SK-N-MC (cell line): ENCODE measurements around the gene ARMC6.
A peak's percentile ranks its signal among the peaks of the same experiment; 100 is the strongest.

Source experiments
- DNase-seq: peaks from one replicate; pipeline ENCODE4 v3.0.0-alpha.2; 2011; ENCODE audit warnings: low read depth, low spot score
- H3K27ac ChIP-seq: fragments of 200-600 bp; sonication (generic); 2 replicates; pipeline ENCODE4 v1.5.1; 2016; ENCODE audit warnings: mixed run types
- H3K36me3 ChIP-seq: fragments of 200-600 bp; sonication (generic); 2 replicates; pipeline ENCODE4 v1.6.1; 2017; ENCODE audit warnings: antibody characterized with exemption, low read length, mixed read lengths; ENCODE audit not compliant: insufficient read depth
- H3K4me3 ChIP-seq: fragments of 200-600 bp; sonication (generic); 2 replicates; pipeline ENCODE4 v1.5.1; 2016
- H3K9ac ChIP-seq: fragments of 200-600 bp; sonication (generic); 2 replicates; pipeline ENCODE4 v1.8.0; 2017; ENCODE audit warnings: mixed run types, mixed read lengths; ENCODE audit not compliant: insufficient read length
- H3K9me3 ChIP-seq: fragments of 200-600 bp; sonication (generic); 2 replicates; pipeline ENCODE4 v1.6.1; 2017; ENCODE audit warnings: low read depth, mild to moderate bottlenecking, antibody characterized with exemption, low read length, moderate library complexity, mixed read lengths
- EZH2 ChIP-seq: fragments of 200-600 bp; sonication (generic); IDR thresholded peaks from one replicate; pipeline ENCODE4 v1.6.1; 2017; ENCODE audit warnings: antibody characterized with exemption
- FOXP2 ChIP-seq: optimal IDR thresholded peaks from 2 replicates; pipeline ENCODE3; 2011; ENCODE audit warnings: mild to moderate bottlenecking, moderate library complexity; ENCODE audit not compliant: insufficient read depth; ENCODE audit errors: extremely low read length, control extremely low read depth
- POLR2AphosphoS5 ChIP-seq: IDR thresholded peaks from 2 replicates; pipeline ENCODE4 v1.6.1; 2012; ENCODE audit warnings: mild to moderate bottlenecking, low read depth, low read length, borderline replicate concordance

Gene ARMC6

DNA sequence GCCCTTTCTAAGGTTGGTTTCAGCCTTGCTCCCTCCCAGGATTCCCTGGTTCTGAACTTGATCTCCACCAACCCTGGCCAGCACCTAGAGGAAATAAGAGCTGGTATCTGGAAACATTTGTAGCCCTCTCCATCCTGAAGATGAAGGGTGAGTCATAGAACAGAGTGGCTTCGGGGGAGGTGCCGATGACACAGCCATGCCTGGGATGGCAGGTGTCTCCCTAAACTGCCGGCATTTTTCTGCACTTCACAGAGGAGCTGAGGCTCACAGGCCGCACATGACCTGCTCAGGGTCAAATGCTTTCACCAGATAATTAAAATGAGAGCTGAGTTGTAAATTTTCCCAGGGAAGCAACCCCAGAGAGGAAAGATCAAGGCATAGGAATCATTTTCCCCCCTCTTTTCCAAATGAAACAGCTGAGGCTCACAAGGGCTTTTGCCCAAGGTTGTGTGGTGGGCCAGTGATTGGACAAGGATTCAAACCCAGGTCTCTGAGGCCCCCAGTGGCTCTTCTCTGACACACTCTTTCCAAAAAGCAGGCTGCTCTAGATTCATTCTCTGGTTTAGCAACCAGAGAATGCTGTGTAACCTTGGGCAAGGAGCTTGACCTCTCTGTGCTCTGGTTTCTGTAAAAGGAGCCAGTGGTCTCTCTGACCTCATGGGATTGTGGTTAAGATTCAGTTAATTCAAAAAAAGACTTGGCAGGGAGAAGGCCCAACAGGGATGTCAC, 29.2 kb downstream of the ARMC6 start:
- no peaks in the 10 kb centered on the region for H3K9me3 ChIP-seq
- H3K36me3 ChIP-seq, result peaks cover 8% of the 10 kb centered on the region; the same call in 1 of the 2 replicates
- no peak for TF ChIP-seq POLR2AphosphoS5
- TF ChIP-seq EZH2, result no peak
- TF ChIP-seq FOXP2, result no peak
- peak overlapping the region; percentile 45 for H3K9ac ChIP-seq
- H3K27ac ChIP-seq, result peak overlapping the region; percentile 38; the same call in 1 of the 2 replicates
- no peak for DNase-seq
- H3K4me3 ChIP-seq, result peak overlapping the region; percentile 75

DNA sequence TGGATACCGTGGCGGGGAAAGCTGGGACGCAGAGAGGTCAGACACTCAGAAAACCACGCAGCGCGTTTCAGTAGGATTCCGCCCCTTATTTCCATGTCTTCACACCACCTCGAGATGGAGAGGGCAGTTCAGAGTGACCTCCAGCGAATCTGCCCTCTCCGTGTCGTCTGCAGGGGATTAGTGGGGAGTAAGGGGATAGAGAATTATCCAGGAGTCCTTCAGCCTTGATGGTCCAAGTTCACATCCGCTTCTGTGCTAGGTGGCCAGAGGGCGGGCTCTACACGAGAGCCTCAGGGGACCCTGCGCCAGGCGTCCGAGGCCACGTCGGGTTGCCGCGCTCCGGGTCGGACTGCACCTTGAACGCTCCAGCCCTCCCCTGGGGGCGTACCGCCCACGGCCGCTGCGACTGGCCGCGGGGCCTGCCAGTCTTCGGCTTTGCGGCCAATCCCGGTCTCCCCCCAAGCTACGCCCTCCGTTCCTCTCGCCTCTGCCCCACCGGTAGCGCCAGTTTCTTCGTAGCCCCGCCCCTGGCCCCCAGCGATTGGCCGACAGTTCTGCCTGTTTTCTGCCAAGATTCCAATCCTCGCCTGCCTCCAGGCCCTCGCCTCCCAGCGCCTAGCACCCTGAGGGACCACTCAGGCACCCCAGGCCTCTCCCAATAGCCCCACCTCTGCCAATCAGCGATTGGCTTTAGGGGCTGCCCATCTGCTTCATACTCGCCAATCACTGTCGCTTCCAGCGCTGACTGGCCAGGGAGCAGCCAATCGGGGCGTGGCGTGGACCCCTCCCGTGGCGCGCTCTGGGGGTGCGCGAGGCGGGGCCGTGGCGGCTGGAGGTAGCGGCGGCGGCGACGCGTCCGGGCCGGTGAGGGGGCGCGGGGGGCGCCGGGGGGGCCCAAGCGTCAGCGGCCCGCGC, 30.0 kb downstream of the ARMC6 start, which contains the start of gene SLC25A42:
TSS of gene SLC25A42 (plus strand) at position 812 of the 915 bp plus-strand sequence. CDS start 32,131 bp downstream, outside the sequence.
- TF ChIP-seq EZH2 (no peak), POLR2AphosphoS5 (peak; percentile 65), FOXP2 (peak; percentile 14)
- DNase-seq, result peak; percentile 98
- Histone ChIP-seq H3K4me3 (peak within 1 kb of the TSS; percentile 75), H3K9ac (peak within 1 kb of the TSS; percentile 74), H3K9me3 (no peaks in the 10 kb centered on the region), H3K36me3 (peaks cover 2% of the 10 kb centered on the region; the same call in 1 of the 2 replicates), H3K27ac (peak within 1 kb of the TSS; percentile 38; the same call in 1 of the 2 replicates)

DNA sequence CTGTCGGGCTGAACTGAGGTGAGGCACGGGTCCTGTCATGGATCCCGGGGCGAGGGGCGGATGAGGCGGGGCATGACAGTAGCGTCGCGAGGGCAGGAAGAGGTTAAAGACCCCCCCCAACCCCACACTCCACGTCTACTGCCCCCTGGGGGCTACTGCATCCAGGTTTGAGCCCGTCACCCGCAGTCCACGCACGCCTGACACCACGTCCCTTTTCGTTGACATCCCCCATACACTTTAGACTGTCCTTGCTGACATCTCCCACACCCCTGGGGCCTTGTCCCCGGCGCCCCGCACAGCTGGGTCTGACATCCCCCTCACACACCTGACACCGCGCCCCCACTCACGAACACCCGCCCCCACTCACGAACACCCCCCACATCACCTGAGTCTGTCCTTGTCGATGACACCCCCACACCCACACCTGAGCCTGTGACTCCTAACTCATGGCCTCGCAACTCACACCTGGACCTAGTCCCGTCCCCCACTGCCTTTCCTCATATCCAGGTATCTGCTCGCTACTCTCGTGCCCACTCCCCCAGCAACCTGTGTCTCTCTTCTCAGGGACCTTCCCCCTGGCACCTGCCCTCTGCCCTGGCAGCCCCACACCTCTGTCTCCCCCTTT, 30.8 kb downstream of the ARMC6 start:
- H3K9me3 ChIP-seq, result no peaks in the 10 kb centered on the region
- no peak for DNase-seq
- H3K36me3 ChIP-seq, result no peaks in the 10 kb centered on the region; the same call in 1 of the 2 replicates
- H3K4me3 ChIP-seq, result peak overlapping the region; percentile 75
- peak overlapping the region; percentile 74 for H3K9ac ChIP-seq
- no peak overlapping the region for H3K27ac ChIP-seq
- TF ChIP-seq FOXP2, result no peak
- TF ChIP-seq EZH2, result no peak
- no peak for TF ChIP-seq POLR2AphosphoS5

DNA sequence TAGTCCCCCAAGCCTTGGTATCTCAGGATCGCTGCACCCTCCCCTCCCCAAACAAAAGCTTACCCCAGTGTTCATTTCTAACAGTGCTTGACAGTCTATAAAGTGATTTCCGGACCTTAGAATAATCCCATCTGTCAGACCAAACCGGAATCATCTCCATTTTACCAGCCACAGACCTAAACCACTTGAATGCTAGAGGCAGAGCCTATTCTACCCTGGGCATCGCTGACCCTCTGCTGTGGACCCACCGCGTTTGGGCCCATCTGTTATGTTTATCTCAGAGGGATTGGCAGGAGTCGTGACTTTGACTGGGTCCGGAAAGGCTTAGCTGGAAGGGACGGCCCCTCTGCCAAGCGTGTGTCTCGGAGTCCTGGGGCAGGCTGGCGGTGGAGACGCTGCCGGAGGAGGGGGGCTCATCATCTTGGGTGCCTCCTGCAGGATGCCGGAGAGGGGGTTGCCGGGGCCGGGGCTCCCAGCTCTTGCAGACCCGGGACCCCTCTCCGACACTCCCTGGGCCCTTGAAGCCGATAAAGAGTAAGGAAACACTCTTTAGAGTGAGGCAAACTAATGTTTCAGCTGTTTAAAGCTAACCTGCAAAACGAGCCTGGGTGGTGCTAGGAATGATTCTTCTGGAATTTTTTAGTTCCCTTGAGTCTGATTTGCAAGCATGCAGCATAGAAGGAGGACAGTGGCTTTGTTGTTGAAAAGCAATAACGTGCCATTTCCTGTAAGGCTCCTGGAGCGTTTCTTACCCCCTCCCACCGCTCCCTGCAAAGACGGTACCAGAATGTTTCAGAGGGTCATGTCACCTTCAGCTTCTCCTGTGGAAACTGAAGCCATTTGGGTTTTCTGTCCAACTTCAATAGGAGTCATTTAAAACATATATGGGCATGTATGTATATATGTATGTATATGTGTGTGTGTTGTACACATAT, 31.7 kb downstream of the ARMC6 start:
- no peak for DNase-seq
- H3K36me3 ChIP-seq, result no peaks in the 10 kb centered on the region; the same call in 1 of the 2 replicates
- no peak overlapping the region for H3K27ac ChIP-seq
- no peak for TF ChIP-seq FOXP2
- no peak for TF ChIP-seq POLR2AphosphoS5
- TF ChIP-seq EZH2, result no peak
- H3K4me3 ChIP-seq, result peak overlapping the region; percentile 75
- peak overlapping the region; percentile 74 for H3K9ac ChIP-seq
- H3K9me3 ChIP-seq, result no peaks in the 10 kb centered on the region

DNA sequence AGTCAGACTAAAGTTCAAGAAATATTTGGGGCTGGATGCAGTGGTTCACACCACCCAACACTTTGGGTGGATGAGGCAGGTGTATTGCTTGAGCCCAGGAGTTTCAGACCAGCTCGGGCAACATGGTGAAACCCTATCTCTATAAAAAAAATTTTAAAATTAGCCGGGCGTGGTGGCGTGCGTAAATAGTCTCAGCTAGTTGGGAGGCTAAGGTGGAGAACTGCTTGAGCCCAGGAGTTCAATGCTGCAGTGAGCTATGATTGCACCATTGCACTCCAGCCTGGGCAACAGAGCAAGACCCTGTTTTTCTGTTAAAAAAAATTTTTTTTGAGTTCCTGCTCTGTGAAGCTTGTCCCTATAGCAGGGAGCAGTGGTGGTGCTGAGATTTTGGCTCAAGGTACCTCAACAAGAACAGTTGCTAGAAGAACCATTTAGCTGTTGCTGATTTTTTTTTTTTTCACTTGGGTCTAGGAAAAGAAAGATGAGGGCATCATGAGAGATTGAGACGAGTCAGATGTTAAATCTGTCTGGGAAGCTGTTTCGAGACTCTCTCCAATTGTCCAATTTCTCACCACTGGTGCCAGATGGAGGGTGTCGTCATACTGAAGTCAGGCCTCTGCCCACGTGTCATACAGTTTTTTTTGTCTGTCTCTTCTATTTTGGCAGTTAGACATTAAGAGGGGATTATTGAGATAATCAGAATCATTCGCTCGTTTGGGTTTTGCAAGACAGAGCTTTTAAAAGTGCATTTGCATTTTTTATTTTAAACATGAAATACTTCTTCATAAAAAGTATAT, 34.1 kb downstream of the ARMC6 start:
- Histone ChIP-seq H3K36me3 (no peaks in the 10 kb centered on the region), H3K9me3 (no peaks in the 10 kb centered on the region), H3K4me3 (no peak overlapping the region), H3K9ac (no peak overlapping the region), H3K27ac (no peak overlapping the region)
- DNase-seq, result no peak
- no peak for TF ChIP-seq POLR2AphosphoS5
- no peak for TF ChIP-seq EZH2
- no peak for TF ChIP-seq FOXP2

DNA sequence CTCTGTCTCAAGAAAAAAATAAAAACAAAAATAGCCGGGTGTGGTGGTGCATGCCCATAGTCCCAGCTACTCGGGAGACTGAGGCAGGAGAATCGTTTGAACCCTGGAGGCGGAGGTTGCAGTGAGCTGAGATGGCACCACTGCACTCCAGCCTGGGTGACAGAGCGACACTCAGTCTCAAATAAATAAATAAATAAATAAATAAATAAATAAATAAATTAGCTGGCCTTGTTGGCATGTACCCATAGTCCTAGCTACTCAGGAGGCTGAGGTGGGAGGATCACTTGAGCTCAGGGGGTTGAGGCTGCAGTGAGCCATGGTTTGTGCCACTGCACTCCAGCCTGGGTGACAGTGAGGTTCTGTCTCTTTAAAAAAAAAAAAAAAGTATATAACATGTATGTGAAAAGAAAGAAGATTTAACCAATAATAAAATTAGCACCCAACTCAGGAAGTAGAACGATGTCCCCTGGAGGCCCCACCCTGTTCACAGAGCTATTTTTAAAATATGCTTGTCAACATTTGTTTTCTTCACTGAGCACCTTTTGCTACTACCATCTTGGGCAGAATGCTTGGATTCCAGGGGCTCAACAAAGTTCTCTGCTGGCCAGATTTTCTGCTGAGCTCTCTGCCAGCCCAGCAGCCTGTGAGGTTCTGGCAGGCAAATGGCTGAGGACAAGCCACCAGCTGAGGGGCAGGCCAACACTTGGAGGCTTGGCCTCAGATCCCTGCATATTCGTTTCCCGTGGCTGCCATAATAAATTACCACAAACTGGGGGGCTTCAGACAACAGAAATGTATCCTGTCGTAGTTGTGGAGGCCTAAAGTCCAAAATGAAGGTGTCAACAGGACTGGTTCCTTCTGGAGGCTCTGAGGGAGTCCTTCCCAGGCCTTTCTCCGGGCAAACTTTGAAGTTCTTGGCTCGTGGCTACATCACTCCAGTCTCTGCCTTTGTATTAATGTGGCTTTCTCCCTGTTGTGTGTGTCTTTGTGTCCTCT, 35.6 kb downstream of the ARMC6 start:
- DNase-seq, result no peak
- H3K9me3 ChIP-seq, result no peaks in the 10 kb centered on the region
- no peak overlapping the region for H3K27ac ChIP-seq
- no peak overlapping the region for H3K9ac ChIP-seq
- TF ChIP-seq FOXP2, result no peak
- H3K4me3 ChIP-seq, result no peak overlapping the region
- no peaks in the 10 kb centered on the region for H3K36me3 ChIP-seq
